Loucy (cell line): ENCODE results near the gene C2.

Experiments
- CTCF ChIP-seq: fragments of 200-600 bp; sonication (generic); conservative IDR thresholded peaks from 2 replicates; pipeline ENCODE4 v1.5.1; 2014; ENCODE audit warnings: mild to moderate bottlenecking, antibody characterized with exemption, low read length
- EZH2phosphoT487 ChIP-seq: fragments of 200-600 bp; IDR thresholded peaks from 2 replicates; pipeline ENCODE4 v1.6.1; 2018; ENCODE audit warnings: antibody characterized with exemption, mild to moderate bottlenecking, moderate library complexity, borderline replicate concordance

GRCh38 chr6:31920811-31921210 is 6.7 kb upstream of the C2 start:
- TF ChIP-seq CTCF, result no peak
- no peak for TF ChIP-seq EZH2phosphoT487
